HK-2 (cell line): ENCODE results near the gene COMMD6.

Experiments
- DNase-seq: peaks from one replicate; pipeline ENCODE4 v3.0.0-alpha.2; 2018; ENCODE audit not compliant: unreplicated experiment

The COMMD6 gene

GRCh38 chr13:75482070-75482819 is 55.4 kb downstream of the COMMD6 start, which contains the start of gene TBC1D4:
Gene TBC1D4, minus strand, starts transcription at chr13:75482169. Its CDS starts 402 bp downstream, at chr13:75481767.
- DNase-seq: peak; percentile 87

DNA sequence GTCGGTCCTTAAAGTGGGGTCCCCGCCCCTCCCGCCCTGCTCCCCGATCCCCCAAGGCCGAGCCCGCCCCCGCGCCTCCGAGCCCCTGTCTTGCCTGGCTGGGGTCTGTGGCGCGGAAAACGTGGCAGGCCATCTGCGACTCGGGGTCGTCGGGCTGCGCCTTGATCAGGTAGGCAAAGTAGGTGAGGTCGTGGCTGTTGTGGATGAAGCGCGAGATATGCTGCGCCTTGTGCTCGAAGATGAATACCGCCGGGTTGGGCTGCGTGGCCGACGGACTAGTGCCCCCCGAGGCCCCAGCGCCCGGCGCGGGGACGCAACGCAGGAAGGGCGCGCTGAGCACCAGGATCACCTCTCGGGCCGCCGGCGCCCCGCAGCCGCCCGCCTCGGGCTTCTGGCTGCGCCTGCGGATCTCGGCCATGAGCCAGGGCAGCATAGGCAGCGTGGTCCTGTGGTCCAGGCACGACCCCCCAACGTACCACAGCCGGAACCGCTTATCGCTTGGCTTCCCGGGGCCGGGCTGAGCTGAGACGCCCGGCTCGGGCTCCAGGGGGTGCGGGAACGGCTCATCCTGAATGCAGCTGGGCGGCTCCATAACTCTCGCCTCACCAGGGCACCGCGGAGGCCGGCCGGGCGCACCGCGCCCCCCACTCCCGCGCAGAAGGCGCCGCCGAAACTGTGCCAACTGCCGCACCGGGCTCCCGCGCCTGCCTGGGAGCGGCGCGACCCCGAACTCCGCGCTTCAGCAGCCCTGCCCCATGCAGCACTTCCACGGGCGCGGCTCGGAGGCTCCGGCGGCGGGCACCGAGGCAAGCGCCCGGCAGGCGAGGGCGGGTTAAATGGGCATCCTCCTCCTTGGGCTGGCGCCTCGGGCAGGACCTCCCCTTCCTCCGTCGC is 56.2 kb downstream of the COMMD6 start:
- peak; percentile 48 for DNase-seq

- peak; percentile 55 for DNase-seq
Measured at GRCh38 chr13:75480671-75481175, 56.9 kb downstream of the COMMD6 start.

DNA sequence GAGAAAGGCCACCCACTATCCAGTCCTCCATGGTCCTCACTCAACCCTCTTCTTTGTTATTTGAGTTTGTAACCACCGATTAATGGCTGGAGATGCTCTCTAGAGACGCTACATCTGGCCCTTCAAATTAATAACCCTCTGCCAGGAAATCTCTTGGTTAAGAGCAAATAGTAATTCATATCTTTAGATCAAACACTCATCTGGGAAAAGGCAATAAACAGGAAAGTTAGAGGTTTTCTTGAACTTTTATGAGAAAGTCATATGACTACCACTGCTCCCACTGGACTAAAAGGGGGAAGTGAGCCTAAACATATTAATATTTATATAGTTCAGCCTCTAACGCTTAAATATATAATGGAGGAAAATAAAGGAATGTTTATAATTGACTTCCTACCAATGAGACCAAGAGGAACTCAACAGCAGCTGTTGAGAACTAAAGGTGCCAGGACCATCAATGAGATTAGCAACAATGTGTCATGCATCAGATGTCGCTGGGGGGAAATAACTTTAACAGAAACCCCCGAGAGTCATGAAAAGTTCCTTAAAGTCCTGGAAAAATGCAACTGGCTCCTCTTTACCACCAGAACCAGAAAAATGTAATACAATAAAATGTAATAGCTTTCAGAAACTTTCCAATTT is 58.4 kb downstream of the COMMD6 start:
- no peak for DNase-seq

DNA sequence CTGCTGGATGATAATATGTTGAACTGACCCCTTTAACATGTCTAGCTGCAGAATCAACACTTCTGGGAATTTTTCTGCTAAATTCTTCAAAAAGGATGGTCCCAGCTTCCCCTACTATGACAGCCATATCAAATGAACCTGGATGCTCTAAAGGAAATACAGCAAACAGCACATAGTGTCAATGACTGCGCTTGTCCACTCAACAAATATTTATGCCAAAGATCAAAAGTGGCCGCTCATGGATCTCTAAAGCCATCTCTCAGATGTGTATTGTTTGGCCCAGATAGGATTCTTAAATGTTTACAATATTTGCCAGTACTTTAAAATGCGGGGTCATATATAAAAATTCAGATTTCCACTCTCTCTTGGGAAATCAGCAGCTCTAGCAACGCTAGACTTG is 59.0 kb downstream of the COMMD6 start:
- no peak for DNase-seq
